B cell (primary cell): Measurements from ENCODE around the gene VWA7. TPM values are rescaled to one million over a fixed set of nuclear protein-coding genes. Genes with fewer than 3 reads are reported as not detected.

Source experiments
- ATAC-seq: fragments of 200-7000 bp; cut with Tn5 transposase; one replicate; pipeline ENCODE4 v1.10.0; 2021; ENCODE audit warnings: low read depth, mild to moderate bottlenecking, moderate number of reproducible peaks, moderate library complexity
- CTCF ChIA-PET: fragments of 350-600 bp; sonication (Branson Sonifier 250); formaldehyde crosslinking; loops from one replicate; lab custom pipeline; 2021; ENCODE audit warnings: antibody characterized with exemption, inconsistent platforms; lab: Charles Lee
- POLR2A ChIA-PET: fragments of 350-600 bp; sonication (Branson Sonifier 250); formaldehyde crosslinking; loops from one replicate; lab custom pipeline; 2021; ENCODE audit warnings: antibody characterized with exemption; lab: Charles Lee
- DNase-seq: peaks from one replicate; pipeline ENCODE4 v3.0.0; 2013
- H2AFZ ChIP-seq: 2 replicates; pipeline ENCODE4 v1.6.1; 2012; ENCODE audit warnings: mild to moderate bottlenecking, low read depth, low read length; ENCODE audit not compliant: insufficient read depth, poor library complexity, severe bottlenecking
- H3K27ac ChIP-seq, 2 donors: 1 replicate in 1 of 2; 2 replicates in 1 of 2; pipeline ENCODE4 v1.5.1; 2012 to 2013; ENCODE audit warnings: low read length in 2 of 2, mild to moderate bottlenecking in 2 of 2, moderate library complexity in 1 of 2
- H3K27me3 ChIP-seq, 4 experiments: fragments of 200-600 bp in 1 of 4; sonication (generic) in 1 of 4; replicated peaks in 1 of 4; 1 replicate in 2 of 4; 2 replicates in 2 of 4; pipeline versions ENCODE4 v1.6.1 to v1.7.0; 2013 to 2016; ENCODE audit warnings: low read length in 3 of 4, mild to moderate bottlenecking in 2 of 4, mixed read lengths in 1 of 4, moderate library complexity in 1 of 4; ENCODE audit not compliant: insufficient read depth in 4 of 4, control insufficient read depth in 3 of 4; ENCODE audit errors: control extremely low read depth in 1 of 4
- H3K36me3 ChIP-seq, 2 experiments: replicated peaks in 1 of 2; 1 replicate in 1 of 2; 2 replicates in 1 of 2; pipeline versions ENCODE4 v1.6.1 to v1.7.1; 2013; ENCODE audit warnings: low read length in 1 of 2; ENCODE audit not compliant: insufficient read depth in 2 of 2, control insufficient read depth in 1 of 2; ENCODE audit errors: control extremely low read depth in 1 of 2, extremely low read depth in 1 of 2
- H3K4me1 ChIP-seq, 2 donors: fragments of 200-600 bp in 1 of 2; sonication (generic) in 1 of 2; 1 replicate in 1 of 2; 2 replicates in 1 of 2; pipeline versions ENCODE4 v1.5.1 to v1.6.1; 2013 to 2017; ENCODE audit warnings: low read length in 2 of 2; ENCODE audit not compliant: control insufficient read depth in 2 of 2, insufficient read depth in 2 of 2
- H3K4me2 ChIP-seq: replicated peaks from 2 replicates; pipeline ENCODE3; 2012; ENCODE audit warnings: mild to moderate bottlenecking, low read depth, low read length; ENCODE audit not compliant: poor library complexity, severe bottlenecking
- H3K4me3 ChIP-seq, 5 experiments: fragments of 200-600 bp in 1 of 5; sonication (generic) in 1 of 5; 1 replicate in 3 of 5; 2 replicates in 2 of 5; pipeline versions ENCODE4 v1.5.1 to v1.7.0; 2011 to 2016; ENCODE audit warnings: low read length in 4 of 5, mild to moderate bottlenecking in 4 of 5, low read depth in 2 of 5, control low read depth in 1 of 5, moderate library complexity in 1 of 5; ENCODE audit not compliant: insufficient read depth in 1 of 5; ENCODE audit errors: control extremely low read depth in 1 of 5, extremely low read depth in 1 of 5
- H3K79me2 ChIP-seq: fragments of 200-600 bp; sonication (generic); one replicate; pipeline ENCODE4 v1.6.0; 2016; ENCODE audit warnings: low read length; ENCODE audit not compliant: control insufficient read depth, insufficient read depth
- H3K9ac ChIP-seq: fragments of 200-600 bp; sonication (generic); 2 replicates; pipeline ENCODE4 v1.6.1; 2017; ENCODE audit warnings: mild to moderate bottlenecking, low read length, moderate library complexity
- H3K9me3 ChIP-seq, 3 donors: one replicate each; pipeline versions ENCODE4 v1.6.1 to v1.7.1; 2013; ENCODE audit warnings: low read length in 2 of 3; ENCODE audit not compliant: control insufficient read depth in 2 of 3, insufficient read depth in 1 of 3; ENCODE audit errors: control extremely low read depth in 1 of 3
- H4K20me1 ChIP-seq: 2 replicates; pipeline ENCODE4 v1.6.0; 2012; ENCODE audit warnings: mild to moderate bottlenecking, low read length; ENCODE audit not compliant: insufficient read depth, control insufficient read depth, poor library complexity, severe bottlenecking
- H3K27ac Mint-ChIP-seq: one replicate; pipeline ENCODE4 v1.8.0; 2021; ENCODE audit warnings: mixed read lengths
- H3K27me3 Mint-ChIP-seq: one replicate; pipeline ENCODE4 v1.8.0; 2021; ENCODE audit warnings: mixed read lengths
- H3K4me1 Mint-ChIP-seq: one replicate; pipeline ENCODE4 v1.8.0; 2021; ENCODE audit warnings: mixed read lengths
- H3K4me3 Mint-ChIP-seq: one replicate; pipeline ENCODE4 v1.8.0; 2021; ENCODE audit warnings: mixed read lengths
- H3K9me3 Mint-ChIP-seq: one replicate; pipeline ENCODE4 v1.8.0; 2022; ENCODE audit warnings: mixed read lengths; ENCODE audit not compliant: insufficient read depth
- EZH2 ChIP-seq: IDR thresholded peaks from 2 replicates; pipeline ENCODE4 v1.6.1; 2012; ENCODE audit warnings: borderline replicate concordance, low read depth, mild to moderate bottlenecking, moderate library complexity, low read length; ENCODE audit not compliant: insufficient read depth, poor library complexity, severe bottlenecking
- WGBS: methylation state at CpG from one replicate; pipeline ENCODE4 v1.1.5; 2013; ENCODE audit warnings: missing lambda C conversion rate; ENCODE audit not compliant: insufficient coverage; 5-methylcytosine and 5-hydroxymethylcytosine counted together
- intact Hi-C: fragments of 100-400 bp; cut with micrococcal nuclease; formaldehyde crosslinking; loops from one replicate; pipeline ENCODE4 v1.10.0; 2022
- polyA plus RNA-seq: library from polyadenylated mRNA; depleted of rRNA; stranded (reverse); fragments of >200 nt; gene quantifications from 2 replicates; pipeline ENCODE4 v1.2.3, GENCODE V29; 2012
- total RNA-seq, 2 donors: library from RNA; stranded (reverse); fragments of 120-200 nt in 1 of 2; gene quantifications; 1 replicate in 1 of 2; 2 replicates in 1 of 2; pipeline versions ENCODE4 v1.2.3 to v1.2.4, GENCODE V29; 2013 to 2022
- TF ChIP-seq, protein P1 (sequence below): fragments of 200-600 bp; IDR thresholded peaks from one replicate; pipeline ENCODE4 v1.8.0; 2022; ENCODE audit warnings: antibody characterized with exemption, mild to moderate bottlenecking

Gene VWA7
- total and polyA plus RNA-seq, 2 donors (not counting 1 experiment from before 2014, with no cell fraction given), result 5.2 to 6.0 TPM

DNA sequence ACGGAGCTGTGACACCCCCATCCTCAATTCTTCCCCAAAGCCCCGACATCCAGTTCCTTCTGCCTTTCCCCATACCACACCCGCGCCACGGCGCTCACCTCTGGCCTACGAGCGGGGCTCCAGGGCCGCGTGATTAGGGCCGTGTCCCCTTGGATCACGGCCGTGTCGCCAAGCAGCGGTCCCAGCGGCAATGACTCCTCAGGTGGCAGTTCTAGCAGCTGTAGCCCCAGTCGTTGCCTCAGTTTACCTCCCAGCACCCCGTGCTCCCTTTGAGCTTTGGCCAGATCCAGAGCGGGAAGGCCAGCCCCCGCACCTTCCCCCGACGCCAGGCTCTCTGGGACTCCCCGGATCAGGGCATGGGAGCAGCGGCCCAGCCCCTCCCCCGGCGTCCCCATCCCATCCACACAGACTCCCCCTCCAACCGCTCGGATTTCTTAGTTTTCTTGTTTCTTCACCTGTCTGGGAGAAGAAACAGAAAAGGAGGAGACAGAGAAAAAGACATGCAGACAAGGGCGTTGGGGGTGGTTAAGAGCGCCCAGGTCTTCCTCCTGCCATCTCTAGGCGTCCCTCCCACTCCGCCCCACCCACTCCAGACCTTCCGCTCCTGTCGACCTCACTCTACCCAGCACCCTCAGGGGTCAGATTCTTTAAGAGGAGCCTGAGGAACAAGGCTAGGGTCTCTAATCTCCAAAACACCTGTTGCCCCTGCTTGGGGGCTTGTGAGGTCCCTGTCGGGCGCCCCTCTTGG, 48.2 kb downstream of the VWA7 start, which contains the start of gene DDAH2:
Gene DDAH2, minus strand, starts transcription at position 533 of the 748 bp plus-strand sequence. Its CDS starts 138 bp downstream, at position 395.
- Mint-ChIP-seq H3K27ac (peak within 1 kb of the TSS; percentile 97), H3K4me1 (peaks cover 72% of the 10 kb centered on the region), H3K4me3 (peak within 1 kb of the TSS; percentile 99), H3K27me3 (no peaks in the 10 kb centered on the region), H3K9me3 (no peaks in the 10 kb centered on the region)
- WGBS, result 36% methylated on average over 29 of the region's 36 CpGs
- CTCF ChIA-PET, result interaction anchor here (0.6 to 6.3 kb wide), 21 partner anchors 10 to 170 kb away, joined by 3 to 90 read pairs (median 4); partner anchors contain the start of genes ABHD16A, CLIC1, HSPA1A and HSPA1B
- no peak for TF ChIP-seq EZH2
- TF ChIP-seq, protein P1, sequence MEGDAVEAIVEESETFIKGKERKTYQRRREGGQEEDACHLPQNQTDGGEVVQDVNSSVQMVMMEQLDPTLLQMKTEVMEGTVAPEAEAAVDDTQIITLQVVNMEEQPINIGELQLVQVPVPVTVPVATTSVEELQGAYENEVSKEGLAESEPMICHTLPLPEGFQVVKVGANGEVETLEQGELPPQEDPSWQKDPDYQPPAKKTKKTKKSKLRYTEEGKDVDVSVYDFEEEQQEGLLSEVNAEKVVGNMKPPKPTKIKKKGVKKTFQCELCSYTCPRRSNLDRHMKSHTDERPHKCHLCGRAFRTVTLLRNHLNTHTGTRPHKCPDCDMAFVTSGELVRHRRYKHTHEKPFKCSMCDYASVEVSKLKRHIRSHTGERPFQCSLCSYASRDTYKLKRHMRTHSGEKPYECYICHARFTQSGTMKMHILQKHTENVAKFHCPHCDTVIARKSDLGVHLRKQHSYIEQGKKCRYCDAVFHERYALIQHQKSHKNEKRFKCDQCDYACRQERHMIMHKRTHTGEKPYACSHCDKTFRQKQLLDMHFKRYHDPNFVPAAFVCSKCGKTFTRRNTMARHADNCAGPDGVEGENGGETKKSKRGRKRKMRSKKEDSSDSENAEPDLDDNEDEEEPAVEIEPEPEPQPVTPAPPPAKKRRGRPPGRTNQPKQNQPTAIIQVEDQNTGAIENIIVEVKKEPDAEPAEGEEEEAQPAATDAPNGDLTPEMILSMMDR, result no peak
- peak within 1 kb of the TSS; percentile 90 for H3K9ac ChIP-seq
- peak within 1 kb of the TSS; percentile 67 to 94 (median 85) for H3K4me3 ChIP-seq
- peaks cover 43 to 52% of the 10 kb centered on the region in 2 donors for H3K4me1 ChIP-seq
- H3K27ac ChIP-seq, result peak within 1 kb of the TSS; percentile 78 to 82
- peaks cover 1 to 51% of the 10 kb centered on the region in 2 experiments for H3K36me3 ChIP-seq
- H4K20me1 ChIP-seq, result peaks cover 11% of the 10 kb centered on the region
- no peaks in the 10 kb centered on the region for H3K9me3 ChIP-seq
- no peak for DNase-seq
- POLR2A ChIA-PET, result interaction anchor here (1.0 to 2.5 kb wide), 11 partner anchors 11 to 169 kb away, joined by 3 to 36 read pairs (median 11); partner anchors contain the start of genes ABHD16A, EHMT2, HSPA1A and HSPA1L
- peak; percentile 10 for ATAC-seq
- intact Hi-C loops, result loop anchor here (1.0 kb wide), 2 partner anchors 26 to 40 kb away; partner anchors contain the start of gene ABHD16A
- H3K79me2 ChIP-seq, result peaks cover 32% of the 10 kb centered on the region
- no peaks in the 10 kb centered on the region for H3K27me3 ChIP-seq
- H2AFZ ChIP-seq, result peak within 1 kb of the TSS; percentile 81
- peak within 1 kb of the TSS; percentile 88 for H3K4me2 ChIP-seq
